Tibial artery (tissue), 4 donors: ENCODE results near the gene F7.

Experiments used
- DNase-seq, 2 donors: peaks; one replicate each; pipeline ENCODE4 v3.0.0-alpha.2; 2019
- H3K27ac ChIP-seq, 2 donors: fragments of 200-600 bp; sonication (generic) in 1 of 2; 1 replicate in 1 of 2; 2 replicates in 1 of 2; pipeline ENCODE4 v1.5.1; 2018 to 2019; ENCODE audit warnings: mild to moderate bottlenecking in 1 of 2
- H3K27me3 ChIP-seq, 2 donors: fragments of 200-600 bp; sonication (generic) in 1 of 2; one replicate each; pipeline versions ENCODE4 v1.5.1 to v1.6.0; 2016 to 2019
- H3K36me3 ChIP-seq, 3 donors: fragments of 200-600 bp; sonication (generic) in 2 of 3; one replicate each; pipeline ENCODE4 v1.5.1; 2016 to 2019; ENCODE audit warnings: mild to moderate bottlenecking in 2 of 3
- H3K4me1 ChIP-seq, 4 donors: fragments of 200-600 bp; sonication (generic) in 2 of 4; 1 replicate in 3 of 4; 2 replicates in 1 of 4; pipeline ENCODE4 v1.5.1; 2016 to 2019
- H3K4me3 ChIP-seq, 2 donors: fragments of 200-600 bp; sonication (generic) in 1 of 2; 1 replicate in 1 of 2; 2 replicates in 1 of 2; pipeline ENCODE4 v1.5.1; 2018 to 2019; ENCODE audit warnings: mild to moderate bottlenecking in 2 of 2
- H3K9me3 ChIP-seq, 3 donors: fragments of 200-600 bp; sonication (generic) in 1 of 3; one replicate each; pipeline ENCODE4 v1.5.1; 2016 to 2019
- intact Hi-C: fragments of 100-400 bp; cut with DNase I; formaldehyde crosslinking; loops from one replicate; pipeline ENCODE4 v1.15.0; 2023; ENCODE audit warnings: low total_unique reads
- TF ChIP-seq, protein P1 (sequence below), 2 experiments: fragments of 200-600 bp in 1 of 2; fragments of 450-650 bp in 1 of 2; IDR thresholded peaks; one replicate each; pipeline ENCODE4 v1.5.1; 2017 to 2019; ENCODE audit warnings: antibody characterized with exemption in 2 of 2, mild to moderate bottlenecking in 1 of 2, moderate library complexity in 1 of 2

Gene F7

DNA sequence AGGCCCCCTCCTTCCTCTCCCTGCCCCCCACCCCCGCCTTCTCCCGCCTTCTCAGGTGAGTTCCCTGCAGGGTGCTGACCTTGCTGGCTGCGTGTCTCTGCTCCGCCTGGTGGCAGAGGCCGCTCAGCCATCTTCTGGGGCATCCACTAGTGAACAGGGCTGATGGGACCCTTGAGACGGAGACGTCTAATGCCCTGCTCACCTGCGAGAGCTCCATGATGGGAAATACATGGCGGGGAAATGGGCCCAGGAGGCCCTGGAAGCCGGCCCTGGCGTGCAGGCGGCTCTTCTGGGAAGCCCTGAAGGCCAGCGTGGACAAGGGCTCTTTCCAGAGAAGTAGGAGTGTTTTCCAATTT, 15.2 kb upstream of the F7 start:
- no peaks in the 10 kb centered on the region for H3K4me1 ChIP-seq
- H3K36me3 ChIP-seq, result peaks cover 10 to 81% (median 28%) of the 10 kb centered on the region in 3 donors
- TF ChIP-seq, protein P1, sequence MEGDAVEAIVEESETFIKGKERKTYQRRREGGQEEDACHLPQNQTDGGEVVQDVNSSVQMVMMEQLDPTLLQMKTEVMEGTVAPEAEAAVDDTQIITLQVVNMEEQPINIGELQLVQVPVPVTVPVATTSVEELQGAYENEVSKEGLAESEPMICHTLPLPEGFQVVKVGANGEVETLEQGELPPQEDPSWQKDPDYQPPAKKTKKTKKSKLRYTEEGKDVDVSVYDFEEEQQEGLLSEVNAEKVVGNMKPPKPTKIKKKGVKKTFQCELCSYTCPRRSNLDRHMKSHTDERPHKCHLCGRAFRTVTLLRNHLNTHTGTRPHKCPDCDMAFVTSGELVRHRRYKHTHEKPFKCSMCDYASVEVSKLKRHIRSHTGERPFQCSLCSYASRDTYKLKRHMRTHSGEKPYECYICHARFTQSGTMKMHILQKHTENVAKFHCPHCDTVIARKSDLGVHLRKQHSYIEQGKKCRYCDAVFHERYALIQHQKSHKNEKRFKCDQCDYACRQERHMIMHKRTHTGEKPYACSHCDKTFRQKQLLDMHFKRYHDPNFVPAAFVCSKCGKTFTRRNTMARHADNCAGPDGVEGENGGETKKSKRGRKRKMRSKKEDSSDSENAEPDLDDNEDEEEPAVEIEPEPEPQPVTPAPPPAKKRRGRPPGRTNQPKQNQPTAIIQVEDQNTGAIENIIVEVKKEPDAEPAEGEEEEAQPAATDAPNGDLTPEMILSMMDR (IDR thresholded peaks at IDR 0.05), result no peak
- H3K27me3 ChIP-seq, result peaks cover 0 to 4% of the 10 kb centered on the region in 2 donors
- no peak overlapping the region for H3K4me3 ChIP-seq
- no peaks in the 10 kb centered on the region for H3K9me3 ChIP-seq
- no peak for DNase-seq
- intact Hi-C loops, result no loop called here
- no peak overlapping the region for H3K27ac ChIP-seq

DNA sequence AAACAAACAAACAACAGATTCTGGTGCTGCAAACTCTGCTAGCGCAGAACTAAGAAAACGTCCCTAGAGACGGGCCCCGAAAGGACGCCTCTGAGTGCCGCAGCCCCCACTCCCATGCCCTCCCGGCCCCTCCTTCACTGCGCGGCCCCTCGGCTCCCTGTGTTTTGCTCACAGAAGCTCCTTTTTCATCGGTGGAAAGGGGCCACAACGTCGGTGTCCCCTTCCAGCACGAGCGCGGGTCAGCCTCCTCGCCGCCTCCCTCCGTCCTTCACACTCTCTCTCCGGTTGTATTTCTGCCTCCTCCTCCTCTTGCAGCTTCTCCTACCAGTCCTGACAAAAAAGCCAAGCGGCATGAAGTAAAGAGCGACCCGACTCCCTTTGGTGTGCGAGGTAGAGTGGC, 14.8 kb upstream of the F7 start:
- peaks cover 10 to 81% (median 28%) of the 10 kb centered on the region in 3 donors for H3K36me3 ChIP-seq
- no peaks in the 10 kb centered on the region for H3K4me1 ChIP-seq
- TF ChIP-seq, protein P1 (IDR thresholded peaks at IDR 0.05), result no peak
- intact Hi-C loops, result no loop called here
- no peaks in the 10 kb centered on the region for H3K9me3 ChIP-seq
- H3K27me3 ChIP-seq, result peaks cover 0 to 6% of the 10 kb centered on the region in 2 donors
- no peak overlapping the region for H3K4me3 ChIP-seq
- no peak overlapping the region for H3K27ac ChIP-seq
- no peak for DNase-seq

DNA sequence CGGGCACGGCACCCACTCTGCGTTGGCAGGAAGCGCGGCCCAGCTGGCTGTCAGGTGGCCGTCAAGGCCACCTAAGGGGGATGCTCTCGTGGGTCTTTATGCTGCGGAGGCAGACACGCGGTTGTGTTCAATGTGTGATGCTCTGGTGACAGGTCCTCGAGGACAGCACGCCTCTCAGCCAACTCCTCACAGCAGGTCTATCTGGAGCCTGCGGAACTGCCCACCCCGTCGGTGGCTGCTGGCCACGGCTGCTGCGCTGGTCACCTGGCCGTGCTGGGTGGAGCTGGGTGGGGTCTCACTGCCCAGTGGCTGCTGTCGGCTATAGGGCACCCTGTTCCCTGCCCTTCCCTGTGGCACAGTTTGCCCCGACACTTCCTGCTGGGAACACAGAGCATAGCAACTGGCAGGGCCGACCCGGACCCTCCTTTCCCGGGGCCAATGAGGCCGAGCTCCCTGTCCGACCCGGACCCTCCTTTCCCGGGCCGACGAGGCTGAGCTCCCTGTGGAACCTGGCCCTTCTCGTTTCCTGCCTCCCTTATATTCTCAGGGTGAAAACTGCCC, 14.3 kb upstream of the F7 start:
- intact Hi-C loops, result no loop called here
- no peak for DNase-seq

DNA sequence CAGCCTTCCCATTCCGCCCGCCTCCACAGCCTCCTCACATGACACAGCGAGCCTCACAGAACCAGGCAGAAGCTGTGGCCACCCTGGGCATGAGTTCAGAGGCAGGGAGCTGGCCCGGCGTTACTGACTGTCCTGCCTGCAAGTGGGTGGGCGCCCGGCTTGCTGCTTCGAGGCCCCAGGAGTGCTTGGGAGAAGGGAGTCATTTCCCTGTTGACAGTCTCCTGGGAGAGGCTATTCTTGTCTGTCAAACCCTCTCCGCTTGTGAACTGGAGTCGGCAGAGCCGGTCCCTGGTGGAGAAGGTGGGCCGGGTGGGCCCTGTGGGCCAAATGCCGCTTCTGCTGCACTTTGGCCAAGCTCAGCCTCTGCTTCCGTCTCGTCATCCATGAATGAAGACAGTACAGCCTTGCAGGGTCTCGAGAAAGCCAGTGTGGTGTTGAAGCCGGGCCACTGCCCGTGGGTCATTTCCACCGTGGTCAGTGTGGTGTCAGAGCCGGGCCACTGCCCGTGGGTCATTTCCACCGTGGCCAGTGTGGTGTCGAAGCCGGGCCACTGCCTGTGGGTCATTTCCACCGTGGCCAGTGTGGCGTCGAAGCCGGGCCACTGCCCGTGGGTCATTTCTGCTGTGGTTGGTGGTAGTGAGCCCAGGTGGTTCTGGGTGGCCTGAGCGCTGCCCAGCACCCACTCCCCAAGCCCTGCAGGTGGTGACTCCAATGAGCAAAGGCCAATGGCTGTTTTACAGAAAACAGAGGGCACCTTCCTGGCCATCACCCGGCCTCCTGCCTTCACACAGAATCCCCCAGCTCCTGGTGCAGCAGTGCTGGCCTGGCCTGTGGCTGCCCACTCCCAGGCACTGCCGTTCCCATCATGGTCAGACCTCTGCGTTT, 13.5 kb upstream of the F7 start:
- Histone ChIP-seq H3K36me3 (peaks cover 10 to 81% (median 20%) of the 10 kb centered on the region in 3 donors), H3K27me3 (peaks cover 0 to 10% of the 10 kb centered on the region in 2 donors), H3K27ac (no peak overlapping the region), H3K4me1 (no peaks in the 10 kb centered on the region), H3K4me3 (no peak overlapping the region), H3K9me3 (no peaks in the 10 kb centered on the region)
- DNase-seq, result no peak
- intact Hi-C loops, result no loop called here
- TF ChIP-seq, protein P1 (IDR thresholded peaks at IDR 0.05), result no peak

More for the DNA sequence above, 14.3 kb upstream of the F7 start:
- Histone ChIP-seq H3K9me3 (no peaks in the 10 kb centered on the region), H3K36me3 (peaks cover 10 to 81% (median 23%) of the 10 kb centered on the region in 3 donors), H3K4me1 (no peaks in the 10 kb centered on the region), H3K27ac (no peak overlapping the region), H3K4me3 (no peak overlapping the region), H3K27me3 (peaks cover 0 to 9% of the 10 kb centered on the region in 2 donors)
- TF ChIP-seq, protein P1 (IDR thresholded peaks at IDR 0.05), result no peak

DNA sequence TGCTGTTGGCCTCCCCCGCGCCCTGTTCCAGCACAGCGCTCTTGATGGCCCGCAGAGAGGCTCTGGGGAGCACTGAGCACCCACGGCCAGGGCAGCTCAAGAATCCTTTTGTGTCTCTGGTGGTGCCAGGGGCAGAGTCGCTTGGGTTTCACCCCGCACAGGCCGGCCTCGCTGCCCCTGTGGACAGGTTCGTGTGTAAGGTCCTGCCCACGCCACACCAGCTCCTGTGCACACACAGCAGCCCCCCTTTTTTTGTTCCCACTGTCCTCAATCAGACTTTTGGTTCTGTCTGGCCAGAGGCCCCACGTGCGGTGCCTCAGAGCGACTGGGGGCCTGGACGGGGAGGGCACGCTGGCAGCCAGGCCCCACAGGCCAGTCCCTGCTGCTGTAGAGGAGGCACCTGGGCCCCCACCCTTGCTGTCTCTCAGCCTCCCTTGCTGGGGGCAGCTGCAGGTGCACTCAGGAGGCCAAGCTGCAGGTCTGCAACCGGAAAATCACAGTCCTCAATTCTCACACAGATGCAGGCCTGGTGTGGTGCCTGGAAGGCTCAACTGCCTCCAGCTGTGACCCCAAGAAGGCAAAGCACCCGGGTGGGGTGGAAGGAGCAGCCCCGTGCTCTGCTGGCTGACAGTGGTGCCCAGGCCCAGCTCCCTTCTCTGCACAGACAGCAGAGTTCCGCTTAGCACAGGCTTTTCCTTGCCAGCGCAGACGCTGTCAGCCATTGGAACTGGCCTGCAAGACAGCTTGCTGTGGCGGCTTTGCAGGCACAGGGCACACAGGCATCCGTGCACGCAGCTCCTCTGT, 12.6 kb upstream of the F7 start:
- H3K4me1 ChIP-seq, result no peaks in the 10 kb centered on the region
- TF ChIP-seq, protein P1 (IDR thresholded peaks at IDR 0.05), result no peak
- no peak overlapping the region for H3K4me3 ChIP-seq
- no peak overlapping the region for H3K27ac ChIP-seq
- intact Hi-C loops, result no loop called here
- no peak for DNase-seq
- H3K36me3 ChIP-seq, result peaks cover 3 to 75% (median 11%) of the 10 kb centered on the region in 3 donors
- no peaks in the 10 kb centered on the region for H3K9me3 ChIP-seq
- H3K27me3 ChIP-seq, result peaks cover 0 to 10% of the 10 kb centered on the region in 2 donors
